Mesendoderm (in vitro differentiated cells): ENCODE measurements around the gene NHSL2.

ENCODE experiments used
- DNase-seq: peaks from one replicate; pipeline ENCODE4 v3.0.0; 2013
- H2AK5ac ChIP-seq: 2 replicates; pipeline ENCODE4 v1.6.1; 2013; ENCODE audit warnings: low read length, inconsistent platforms
- H2BK120ac ChIP-seq: 2 replicates; pipeline ENCODE4 v1.6.1; 2013; ENCODE audit warnings: low read depth, mild to moderate bottlenecking, low read length, moderate library complexity, mixed read lengths
- H2BK15ac ChIP-seq: replicated peaks from 2 replicates; pipeline ENCODE4 v1.6.1; 2013; ENCODE audit warnings: low read depth, mild to moderate bottlenecking, moderate library complexity
- H2BK5ac ChIP-seq: 2 replicates; pipeline ENCODE4 v1.6.1; 2013; ENCODE audit warnings: low read length, inconsistent platforms
- H3K18ac ChIP-seq: 2 replicates; pipeline ENCODE4 v1.6.1; 2013; ENCODE audit warnings: mild to moderate bottlenecking, low read length, mixed read lengths
- H3K23ac ChIP-seq: one replicate; pipeline ENCODE4 v1.6.1; 2013; ENCODE audit warnings: low read length
- H3K27ac ChIP-seq: 2 replicates; pipeline ENCODE4 v1.5.1; 2013; ENCODE audit warnings: low read depth, mild to moderate bottlenecking, inconsistent platforms, low read length, moderate library complexity
- H3K27me3 ChIP-seq: 2 replicates; pipeline ENCODE4 v1.6.1; 2013; ENCODE audit warnings: low read length, control low read depth, mild to moderate bottlenecking, inconsistent platforms; ENCODE audit not compliant: insufficient read depth, poor library complexity
- H3K36me3 ChIP-seq: 2 replicates; pipeline ENCODE4 v1.6.1; 2013; ENCODE audit warnings: low read length, inconsistent platforms; ENCODE audit not compliant: control insufficient read depth, insufficient read depth
- H3K4ac ChIP-seq: one replicate; pipeline ENCODE4 v1.6.1; 2013; ENCODE audit warnings: low read depth, mild to moderate bottlenecking, low read length, moderate library complexity
- H3K4me1 ChIP-seq: 2 replicates; pipeline ENCODE4 v1.6.1; 2013; ENCODE audit warnings: low read depth, low read length, inconsistent platforms; ENCODE audit not compliant: control insufficient read depth
- H3K4me2 ChIP-seq: 2 replicates; pipeline ENCODE4 v1.6.1; 2013; ENCODE audit warnings: low read length
- H3K4me3 ChIP-seq: 2 replicates; pipeline ENCODE4 v1.5.1; 2013; ENCODE audit warnings: mild to moderate bottlenecking, low read length
- H3K56ac ChIP-seq: one replicate; pipeline ENCODE4 v1.6.1; 2013; ENCODE audit warnings: low read length
- H3K79me1 ChIP-seq: 2 replicates; pipeline ENCODE4 v1.6.1; 2013; ENCODE audit warnings: low read length, inconsistent platforms
- H3K79me2 ChIP-seq: 2 replicates; pipeline ENCODE4 v1.6.1; 2013; ENCODE audit warnings: mild to moderate bottlenecking, low read length; ENCODE audit not compliant: control insufficient read depth, insufficient read depth
- H3K9ac ChIP-seq: 2 replicates; pipeline ENCODE4 v1.6.1; 2013; ENCODE audit warnings: low read length, inconsistent platforms
- H4K5ac ChIP-seq: one replicate; pipeline ENCODE4 v1.6.1; 2013; ENCODE audit warnings: low read length
- H4K8ac ChIP-seq: one replicate; pipeline ENCODE4 v1.6.1; 2013; ENCODE audit warnings: low read depth, mild to moderate bottlenecking, control low read depth, low read length, moderate library complexity
- WGBS: extraction: QIAGEN DNeasy Blood & Tissue Kit; methylation state at CpG from one replicate; pipeline ENCODE4 v1.1.7; 2013; ENCODE audit warnings: low lambda C conversion rate, missing lambda C conversion rate; ENCODE audit not compliant: insufficient coverage; ENCODE audit errors: extremely low coverage; 5-methylcytosine and 5-hydroxymethylcytosine counted together

Gene NHSL2

GRCh38 chrX:72041176-72041575, 130.5 kb downstream of the NHSL2 start:
- DNase-seq, result no peak
- Histone ChIP-seq H3K4me3 (no peak overlapping the region), H3K4ac (no peak overlapping the region), H3K79me2 (no peaks in the 10 kb centered on the region), H2BK15ac (no peak overlapping the region), H2BK120ac (no peak overlapping the region), H3K23ac (no peak overlapping the region), H4K5ac (no peak overlapping the region), H3K79me1 (no peaks in the 10 kb centered on the region), H3K27ac (no peak overlapping the region), H3K36me3 (no peaks in the 10 kb centered on the region), H3K4me2 (no peak overlapping the region), H2AK5ac (no peak overlapping the region), H3K4me1 (peaks cover 2% of the 10 kb centered on the region), H2BK5ac (no peak overlapping the region), H3K9ac (no peak overlapping the region), H3K56ac (no peak overlapping the region), H3K27me3 (no peaks in the 10 kb centered on the region), H3K18ac (no peak overlapping the region), H4K8ac (no peak overlapping the region)
- WGBS, result no CpG with 5 or more reads among the region's 6 CpGs

DNA sequence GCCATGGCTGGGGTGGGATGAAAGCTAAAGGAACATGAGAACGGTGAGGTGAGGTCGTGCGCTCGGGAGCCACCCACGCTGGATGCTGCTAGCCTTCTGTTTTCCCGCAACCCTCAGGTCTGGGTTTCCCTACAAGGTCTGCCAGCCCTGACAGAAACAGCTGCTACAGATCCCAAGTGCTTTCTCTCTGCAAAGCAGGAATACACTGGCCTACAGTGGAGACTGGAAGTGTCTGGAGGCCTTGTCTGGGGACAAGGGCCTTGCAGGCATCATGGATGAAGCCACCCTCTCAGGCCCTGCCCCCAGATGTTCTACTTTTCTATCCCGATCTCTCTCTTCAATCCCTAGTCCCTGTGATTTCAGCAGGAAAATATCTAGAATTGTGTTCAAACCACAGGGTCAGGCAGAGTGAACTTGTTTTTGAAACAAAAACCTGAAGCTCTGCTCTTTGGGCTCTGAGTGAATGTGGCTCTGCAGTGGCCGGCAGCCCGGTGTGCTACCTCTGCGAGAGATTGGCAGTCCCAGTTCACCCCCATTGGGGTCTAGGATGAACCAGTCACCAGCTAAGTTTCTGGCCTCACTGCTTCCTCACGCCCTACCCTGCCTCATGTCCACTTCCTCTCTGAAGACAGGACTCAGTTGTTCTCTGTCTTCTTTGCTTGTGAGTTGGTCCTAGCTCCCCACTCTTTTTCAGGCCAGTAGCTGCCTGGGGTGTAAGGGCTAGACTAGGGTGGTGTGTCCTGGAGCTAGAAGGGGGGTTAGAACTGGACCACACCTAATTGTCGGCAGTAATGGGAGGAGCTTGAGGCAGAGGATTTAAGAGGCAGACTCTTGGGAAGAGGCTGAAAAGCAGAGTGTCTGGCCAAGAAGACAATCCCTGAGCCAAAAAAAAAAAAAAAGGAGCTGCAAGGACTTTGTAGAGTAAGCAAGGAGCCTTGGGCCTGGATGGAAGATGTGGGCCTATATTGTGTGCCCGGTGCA, 131.5 kb downstream of the NHSL2 start:
- Histone ChIP-seq H3K4me2 (no peak overlapping the region), H3K27me3 (no peaks in the 10 kb centered on the region), H3K23ac (no peak overlapping the region), H3K9ac (no peak overlapping the region), H3K4ac (no peak overlapping the region), H2AK5ac (no peak overlapping the region), H3K79me1 (no peaks in the 10 kb centered on the region), H2BK5ac (no peak overlapping the region), H3K4me3 (no peak overlapping the region), H2BK120ac (no peak overlapping the region), H3K56ac (peak overlapping the region; percentile 15), H4K8ac (no peak overlapping the region), H3K18ac (no peak overlapping the region), H2BK15ac (no peak overlapping the region), H4K5ac (no peak overlapping the region), H3K4me1 (peaks cover 2% of the 10 kb centered on the region), H3K27ac (no peak overlapping the region), H3K79me2 (no peaks in the 10 kb centered on the region), H3K36me3 (no peaks in the 10 kb centered on the region)
- no CpG with 5 or more reads among the region's 13 CpGs for WGBS
- no peak for DNase-seq

GRCh38 chrX:72042852-72043248, 132.2 kb downstream of the NHSL2 start:
- H3K36me3 ChIP-seq, result no peaks in the 10 kb centered on the region
- H4K5ac ChIP-seq, result no peak overlapping the region
- H2BK5ac ChIP-seq, result no peak overlapping the region
- H3K27me3 ChIP-seq, result no peaks in the 10 kb centered on the region
- DNase-seq, result no peak
- no peak overlapping the region for H2BK120ac ChIP-seq
- H3K79me2 ChIP-seq, result no peaks in the 10 kb centered on the region
- no peak overlapping the region for H3K9ac ChIP-seq
- no peak overlapping the region for H2BK15ac ChIP-seq
- H4K8ac ChIP-seq, result no peak overlapping the region
- H3K56ac ChIP-seq, result no peak overlapping the region
- no peak overlapping the region for H3K4me3 ChIP-seq
- H3K79me1 ChIP-seq, result no peaks in the 10 kb centered on the region
- H3K27ac ChIP-seq, result no peak overlapping the region
- H3K23ac ChIP-seq, result no peak overlapping the region
- peaks cover 2% of the 10 kb centered on the region for H3K4me1 ChIP-seq
- no peak overlapping the region for H3K4me2 ChIP-seq
- no CpG with 5 or more reads among the region's 3 CpGs for WGBS
- H2AK5ac ChIP-seq, result no peak overlapping the region
- no peak overlapping the region for H3K18ac ChIP-seq
- H3K4ac ChIP-seq, result no peak overlapping the region

DNA sequence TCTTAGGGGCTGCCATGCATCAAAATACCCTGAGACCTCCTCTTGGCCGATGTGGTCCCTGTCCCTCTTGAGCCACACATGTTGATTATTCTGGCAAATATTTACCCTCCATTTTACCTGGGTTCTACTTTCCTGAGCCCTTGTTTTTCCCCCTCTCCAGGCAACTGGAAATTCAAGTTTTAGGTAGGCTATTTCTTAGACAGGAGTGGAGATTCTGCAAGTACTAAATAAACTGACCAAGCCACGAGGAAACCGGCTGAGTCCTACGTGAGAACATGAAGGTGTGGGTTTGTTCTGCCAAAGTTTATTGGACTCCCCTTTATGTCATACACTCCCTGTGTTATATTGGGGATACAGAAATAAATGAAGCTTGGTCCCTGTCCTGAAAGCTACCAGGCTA, 133.0 kb downstream of the NHSL2 start:
- H3K4me1 ChIP-seq, result peaks cover 2% of the 10 kb centered on the region
- no peak overlapping the region for H3K18ac ChIP-seq
- no peak for DNase-seq
- H3K36me3 ChIP-seq, result no peaks in the 10 kb centered on the region
- H4K8ac ChIP-seq, result no peak overlapping the region
- H4K5ac ChIP-seq, result no peak overlapping the region
- H2BK5ac ChIP-seq, result no peak overlapping the region
- H3K27ac ChIP-seq, result no peak overlapping the region
- H2AK5ac ChIP-seq, result no peak overlapping the region
- H2BK15ac ChIP-seq, result no peak overlapping the region
- H3K27me3 ChIP-seq, result no peaks in the 10 kb centered on the region
- no peak overlapping the region for H3K56ac ChIP-seq
- no peak overlapping the region for H3K4me2 ChIP-seq
- H3K4me3 ChIP-seq, result no peak overlapping the region
- WGBS, result no CpG with 5 or more reads among the region's 4 CpGs
- no peaks in the 10 kb centered on the region for H3K79me1 ChIP-seq
- H3K4ac ChIP-seq, result no peak overlapping the region
- H2BK120ac ChIP-seq, result no peak overlapping the region
- no peak overlapping the region for H3K9ac ChIP-seq
- no peaks in the 10 kb centered on the region for H3K79me2 ChIP-seq
- no peak overlapping the region for H3K23ac ChIP-seq

DNA sequence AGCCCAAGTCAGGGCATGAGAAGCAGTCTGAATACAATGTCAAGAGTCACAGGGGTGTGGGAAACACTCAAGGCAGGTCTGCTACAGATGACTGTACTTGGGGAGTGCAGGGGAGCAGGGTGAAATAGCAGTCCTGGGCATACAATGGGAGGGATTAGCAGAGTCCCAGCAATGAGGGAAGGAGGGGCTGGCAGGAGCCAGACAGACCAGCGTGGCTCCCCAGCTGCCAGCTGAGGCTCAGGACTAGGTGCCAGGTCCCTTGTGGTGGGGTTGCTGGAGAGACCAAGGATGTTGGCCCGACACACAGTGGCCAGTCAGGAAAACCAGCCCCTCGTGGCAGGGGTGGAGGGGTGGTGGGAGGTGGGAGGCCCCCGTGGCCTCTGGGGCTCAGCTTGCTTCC, 134.5 kb downstream of the NHSL2 start:
- Histone ChIP-seq H3K27ac (no peak overlapping the region), H3K79me2 (no peaks in the 10 kb centered on the region), H3K4ac (peak overlapping the region; percentile 37), H3K4me1 (peaks cover 2% of the 10 kb centered on the region), H3K79me1 (no peaks in the 10 kb centered on the region), H3K56ac (peak overlapping the region; percentile 42), H3K4me2 (no peak overlapping the region), H3K23ac (no peak overlapping the region), H3K27me3 (no peaks in the 10 kb centered on the region), H2AK5ac (no peak overlapping the region), H3K9ac (no peak overlapping the region), H2BK5ac (no peak overlapping the region), H2BK120ac (no peak overlapping the region), H2BK15ac (no peak overlapping the region), H4K8ac (no peak overlapping the region), H4K5ac (no peak overlapping the region), H3K18ac (peak overlapping the region; percentile 45), H3K4me3 (no peak overlapping the region), H3K36me3 (no peaks in the 10 kb centered on the region)
- WGBS, result no CpG with 5 or more reads among the region's 4 CpGs
- peak; percentile 86 for DNase-seq
